SK-N-DZ (cell line): Measurements from ENCODE around the gene ANXA2.
A peak's percentile ranks its signal among the peaks of the same experiment; 100 is the strongest.

Experiments
- DNase-seq: peaks from one replicate; pipeline ENCODE4 v3.0.0-alpha.2; 2015; ENCODE audit warnings: low spot score

The ANXA2 gene

DNA sequence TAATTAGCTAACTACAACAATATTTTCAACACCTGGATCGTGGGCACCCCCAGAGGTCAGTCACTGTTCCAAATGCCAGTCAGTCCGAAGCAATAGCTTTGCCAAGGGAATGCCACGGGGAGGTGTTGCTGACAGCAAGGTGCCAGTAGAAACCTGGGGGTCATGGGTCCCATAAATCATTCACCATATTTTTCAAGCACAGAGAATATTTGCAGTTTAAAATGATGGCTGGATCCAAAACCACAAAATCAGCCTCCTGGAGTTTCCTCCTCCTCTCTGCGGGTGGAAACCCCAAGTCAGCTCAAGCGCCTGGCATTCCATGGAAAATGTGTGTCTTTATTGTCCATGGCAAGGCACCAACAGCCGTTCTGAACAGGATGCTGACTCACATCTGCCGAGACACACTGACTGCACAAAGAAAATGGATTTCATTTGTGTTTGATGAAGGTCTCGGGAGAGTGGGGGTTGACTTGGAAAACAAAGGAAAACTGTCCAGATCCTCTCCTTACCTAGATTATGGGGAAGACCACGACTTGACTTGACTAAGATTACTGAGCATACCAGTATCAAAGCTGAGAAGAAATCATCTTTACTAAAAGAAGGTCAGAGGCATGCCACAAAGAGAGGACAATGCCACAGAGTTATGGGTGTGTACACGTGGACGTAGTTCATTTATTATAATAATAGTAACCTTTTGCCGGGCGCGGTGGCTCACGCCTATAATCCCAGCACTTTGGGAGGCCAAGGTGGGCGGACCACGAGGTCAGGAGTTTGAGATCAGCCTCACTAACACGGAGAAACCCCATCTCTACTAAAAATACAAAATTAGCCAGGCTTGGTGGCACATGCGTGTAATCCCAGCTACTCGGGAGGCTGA is 26.4 kb downstream of the ANXA2 start:
- DNase-seq: no peak

DNA sequence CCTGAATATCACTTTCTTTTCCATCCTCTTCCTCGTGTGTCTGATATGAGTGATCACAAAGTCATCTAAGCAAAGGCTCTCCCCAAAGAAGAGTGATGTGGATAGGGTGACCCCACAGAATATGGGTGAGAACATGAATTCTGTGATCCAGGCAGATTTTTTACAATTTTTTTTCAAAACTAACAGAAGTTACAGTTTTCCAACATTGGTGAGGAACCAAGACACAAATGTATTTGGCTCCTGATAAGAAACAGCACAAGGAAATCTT is 27.0 kb downstream of the ANXA2 start:
- no peak for DNase-seq

DNA sequence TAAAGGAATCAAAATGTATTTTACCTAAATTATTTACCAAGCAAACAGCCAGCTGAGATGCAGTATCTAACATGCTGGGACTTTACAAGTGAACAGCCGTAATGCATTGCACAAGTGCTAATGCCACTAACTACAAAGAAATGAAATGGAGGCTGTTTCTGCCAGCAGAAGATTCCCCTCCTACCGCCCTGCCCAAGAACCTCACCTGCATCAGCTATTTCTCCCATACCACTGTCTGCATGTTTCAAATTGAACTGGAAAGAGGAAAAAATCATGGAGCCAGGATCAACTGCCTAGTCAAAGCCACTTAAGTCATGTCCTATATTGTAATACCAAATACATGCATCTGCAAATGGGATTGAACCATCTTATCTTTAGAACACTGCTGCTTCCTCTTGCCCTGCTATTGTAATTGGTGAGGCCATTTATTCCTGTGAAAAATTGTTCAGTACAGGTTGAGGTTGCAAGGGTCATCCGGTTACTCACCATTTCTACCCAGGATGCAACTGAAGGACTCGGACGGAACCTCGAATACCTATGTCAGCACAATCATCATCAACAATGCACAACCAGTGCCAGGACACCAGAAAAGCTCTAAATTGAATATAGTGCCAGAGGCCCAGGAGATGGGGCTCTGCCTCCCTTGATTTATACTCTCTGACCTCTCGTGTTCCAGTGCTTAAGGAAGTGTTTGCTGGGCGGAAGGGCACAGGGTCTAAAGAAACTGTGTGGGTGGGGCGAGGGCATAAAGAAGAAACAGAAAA is 27.5 kb downstream of the ANXA2 start:
- no peak for DNase-seq

DNA sequence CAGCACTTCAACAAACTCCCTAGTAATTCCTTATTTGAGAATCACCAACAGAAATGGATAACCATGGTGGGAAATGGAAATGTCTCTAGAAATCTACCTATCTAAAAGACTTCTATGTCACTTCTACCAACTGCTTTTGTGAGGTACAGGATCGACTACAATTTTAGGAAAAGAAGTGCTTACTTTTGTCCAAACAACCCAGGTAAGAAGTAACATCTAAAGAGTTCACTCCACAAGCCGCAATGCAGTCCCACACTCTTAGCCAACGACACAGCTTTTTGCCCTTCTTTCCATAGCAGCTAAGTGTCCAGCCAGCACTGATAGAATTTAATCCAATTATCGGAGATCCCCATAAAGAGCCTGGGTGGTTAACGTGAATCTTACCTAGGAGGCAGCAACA is 28.1 kb downstream of the ANXA2 start:
- DNase-seq: no peak

DNA sequence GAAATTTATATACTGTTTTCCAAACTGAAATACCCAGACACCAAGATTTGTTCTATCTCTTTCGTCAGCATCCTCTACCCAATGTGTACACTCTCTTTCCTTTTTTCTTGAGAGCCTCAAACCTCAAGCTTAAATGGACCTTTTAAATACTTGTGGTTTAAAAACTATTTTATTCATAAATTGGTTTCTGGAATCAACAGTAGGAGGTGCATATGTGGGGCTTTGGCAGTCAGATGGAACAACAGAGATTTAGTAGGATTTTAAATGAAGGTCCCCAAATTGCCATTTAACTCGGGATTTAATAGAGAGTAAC is 33.2 kb downstream of the ANXA2 start:
- no peak for DNase-seq

DNA sequence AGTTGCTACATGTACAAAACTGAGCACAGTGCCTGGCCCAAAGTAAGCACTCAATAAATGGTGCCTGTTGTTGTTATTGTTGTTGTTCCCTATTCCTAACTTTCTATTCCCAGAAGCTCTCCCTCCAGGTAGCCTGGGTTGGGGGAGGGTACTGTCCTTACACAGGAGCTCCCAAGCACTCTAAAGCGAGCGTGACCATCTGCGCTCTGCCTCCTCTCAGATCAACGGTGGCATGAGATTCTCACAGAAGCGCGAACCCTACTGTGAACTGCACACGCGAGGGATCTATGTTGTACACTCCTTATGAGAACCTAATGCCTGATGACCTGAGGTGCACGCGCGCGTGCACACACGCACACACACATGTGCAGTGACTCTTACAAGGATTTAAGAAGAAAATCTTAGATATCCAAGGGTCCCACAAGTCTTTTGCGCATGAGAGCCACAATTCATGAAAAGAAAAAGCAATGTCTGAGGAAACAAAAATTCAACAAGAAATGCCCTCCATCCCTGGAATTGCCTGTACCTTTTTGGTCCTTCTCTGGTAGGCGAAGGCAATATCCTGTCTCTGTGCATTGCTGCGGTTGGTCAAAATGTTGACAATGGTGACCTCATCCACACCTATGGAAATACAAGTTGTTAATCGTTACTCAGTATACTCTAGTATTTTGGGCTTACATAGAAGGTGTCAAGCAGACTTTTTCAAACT is 33.7 kb downstream of the ANXA2 start:
- no peak for DNase-seq

DNA sequence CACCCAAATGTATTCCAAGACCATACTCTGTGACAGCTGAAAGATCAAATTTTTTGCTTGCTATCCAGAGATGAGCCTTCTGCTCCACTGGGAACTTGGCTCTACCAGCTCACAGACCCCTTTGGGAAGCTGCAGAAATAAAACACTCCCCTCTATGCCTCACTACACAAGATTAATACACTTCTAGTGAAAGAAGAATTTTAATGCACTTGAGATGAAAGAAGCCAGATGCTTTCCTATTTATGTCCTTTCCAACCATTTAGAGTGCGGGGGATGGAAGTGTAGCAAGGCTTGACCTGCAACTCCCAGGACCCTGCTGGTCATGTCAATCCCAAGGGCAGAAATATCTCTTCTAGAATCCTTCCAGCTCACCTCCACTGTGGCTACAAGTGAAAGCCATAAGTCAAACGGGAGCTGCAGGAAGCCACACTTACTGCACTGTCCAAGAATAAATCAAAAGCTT is 34.7 kb downstream of the ANXA2 start:
- peak; percentile 70 for DNase-seq

DNA sequence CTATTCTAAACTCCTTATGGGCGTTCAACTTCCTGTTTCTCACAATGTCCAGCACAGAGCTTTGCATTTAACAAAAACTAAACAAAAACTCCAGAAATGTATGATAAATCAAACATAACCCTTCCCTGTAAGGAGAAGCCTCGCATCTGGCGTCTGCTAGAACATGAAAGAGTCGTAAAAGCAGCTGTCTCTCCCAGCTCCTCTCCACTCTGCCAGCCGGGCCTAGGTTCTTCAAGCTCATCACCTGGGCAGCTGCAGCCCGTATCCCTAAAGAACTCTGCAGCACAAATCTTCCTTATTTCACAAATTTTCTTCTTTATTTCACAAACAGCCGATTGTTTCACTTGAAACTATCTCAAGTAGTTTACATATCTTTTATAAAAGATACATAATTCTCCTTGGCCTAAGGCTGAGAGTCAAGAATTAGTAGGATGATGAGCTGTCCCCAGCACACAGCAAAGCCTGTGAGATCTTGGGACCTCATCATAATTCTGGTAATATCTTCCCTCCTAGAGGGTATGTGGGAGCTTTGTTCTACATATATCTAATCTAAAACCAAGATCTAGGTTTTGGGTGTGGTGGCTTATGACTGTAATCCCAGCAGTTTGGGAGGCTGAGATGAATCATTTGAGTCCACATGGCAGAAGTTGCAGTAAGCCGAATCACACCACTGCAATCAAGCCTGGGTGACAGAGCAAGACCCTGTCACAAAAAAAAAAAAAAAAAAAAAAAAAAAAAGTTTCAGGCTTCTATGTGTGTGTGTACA is 35.3 kb downstream of the ANXA2 start:
- no peak for DNase-seq

DNA sequence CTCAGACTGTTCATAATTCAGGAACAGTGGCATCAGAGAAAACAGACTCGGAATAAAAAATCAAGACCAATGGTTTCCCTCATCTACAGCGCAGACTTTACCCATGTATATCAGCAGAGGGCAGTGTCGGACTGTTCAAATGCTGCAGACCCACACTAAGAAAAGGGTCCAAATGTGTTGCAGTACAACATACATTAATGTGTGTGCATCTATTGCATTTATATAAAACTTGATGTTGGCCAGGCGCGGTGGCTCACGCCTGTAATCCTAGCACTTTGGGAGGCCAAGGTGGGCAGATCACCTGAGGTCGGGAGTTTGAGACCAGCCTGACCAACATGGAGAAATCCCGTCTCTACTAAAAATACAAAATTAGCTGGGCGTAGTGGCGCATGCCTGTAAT is 38.0 kb downstream of the ANXA2 start:
- peak; percentile 67 for DNase-seq

DNA sequence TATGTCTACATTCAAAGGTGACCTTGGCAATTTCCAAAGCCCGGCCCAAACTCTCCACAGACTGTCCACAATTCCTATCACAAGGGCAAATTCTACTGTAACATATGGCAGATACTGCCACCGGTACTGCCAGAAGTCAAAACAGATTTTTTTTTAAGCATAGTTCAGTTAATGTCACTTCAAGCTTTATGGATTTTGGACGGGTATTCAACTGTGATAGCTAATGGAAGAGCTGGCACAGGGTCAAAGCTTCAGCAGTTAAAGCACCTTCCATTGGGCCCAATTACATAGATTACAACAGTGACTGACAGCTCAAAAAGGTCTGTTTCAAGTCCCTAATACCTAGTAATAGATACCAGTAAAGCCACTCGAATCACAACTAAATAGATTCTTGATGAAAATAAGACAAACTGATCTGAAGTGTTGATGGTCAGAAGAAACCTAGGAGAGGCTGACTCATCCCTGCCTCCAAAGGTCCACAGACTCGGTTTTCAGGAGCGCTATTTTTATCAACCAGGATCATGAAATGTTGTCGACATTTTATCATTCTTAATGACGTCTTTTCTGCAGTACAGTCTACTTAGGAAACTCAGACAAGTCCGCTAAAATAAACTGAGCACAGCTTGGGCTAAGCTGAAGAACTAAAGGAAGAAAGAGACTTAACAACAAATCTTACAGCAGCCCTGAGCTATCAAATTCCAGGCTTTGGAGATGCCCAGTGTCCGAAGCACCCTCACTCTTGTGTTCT is 38.7 kb downstream of the ANXA2 start:
- peak; percentile 17 for DNase-seq

DNA sequence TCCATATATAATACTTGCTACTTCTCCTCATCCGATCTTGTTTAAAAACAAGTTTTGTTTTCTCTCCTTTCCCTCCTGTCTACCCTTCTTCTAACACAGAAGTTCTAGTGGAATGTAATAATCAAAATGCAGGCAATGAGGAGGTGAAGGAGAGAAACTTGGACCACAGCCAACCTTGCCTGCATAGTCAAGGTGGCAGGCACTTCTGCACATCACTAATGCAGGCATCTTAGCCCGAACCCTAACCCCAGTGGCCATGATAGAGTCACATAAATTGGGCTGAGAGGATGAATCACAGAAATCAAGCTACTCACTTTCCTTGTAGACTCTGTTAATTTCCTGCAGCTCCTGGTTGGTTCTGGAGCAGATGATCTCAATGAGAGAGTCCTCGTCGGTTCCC is 41.0 kb downstream of the ANXA2 start:
- no peak for DNase-seq

DNA sequence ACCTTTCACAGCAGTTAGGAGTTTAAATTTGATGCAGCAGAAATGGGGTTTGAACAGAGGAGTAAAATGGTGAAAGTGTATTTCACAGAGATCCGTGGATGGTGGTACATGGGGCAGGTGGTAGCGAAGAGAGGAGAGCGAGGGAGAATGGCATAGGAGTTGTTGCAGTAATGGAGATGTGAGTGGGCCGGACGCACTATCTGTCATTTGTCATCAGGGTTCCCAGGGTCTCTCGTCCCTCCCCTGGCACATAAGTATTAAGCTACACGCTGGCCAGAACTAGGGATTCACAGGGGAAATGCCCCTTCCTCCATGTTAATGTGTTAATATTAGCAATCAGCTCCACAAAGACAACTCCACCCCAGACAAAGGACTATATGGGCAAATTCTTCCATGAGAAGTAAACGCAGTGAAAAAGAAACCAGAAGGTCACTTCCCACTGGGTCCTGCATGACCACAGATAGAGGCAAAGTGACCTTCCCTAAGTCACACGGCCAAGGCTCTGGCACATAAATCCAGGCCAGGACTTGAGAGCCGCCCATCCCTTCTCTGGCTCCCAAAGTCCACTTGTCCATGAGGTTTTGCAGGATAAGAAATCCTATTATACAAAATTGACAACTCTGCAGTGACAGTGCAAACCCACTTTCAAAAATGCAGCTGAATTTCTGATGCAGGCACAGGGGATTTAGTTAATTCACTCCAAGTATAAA is 42.5 kb downstream of the ANXA2 start:
- no peak for DNase-seq

DNA sequence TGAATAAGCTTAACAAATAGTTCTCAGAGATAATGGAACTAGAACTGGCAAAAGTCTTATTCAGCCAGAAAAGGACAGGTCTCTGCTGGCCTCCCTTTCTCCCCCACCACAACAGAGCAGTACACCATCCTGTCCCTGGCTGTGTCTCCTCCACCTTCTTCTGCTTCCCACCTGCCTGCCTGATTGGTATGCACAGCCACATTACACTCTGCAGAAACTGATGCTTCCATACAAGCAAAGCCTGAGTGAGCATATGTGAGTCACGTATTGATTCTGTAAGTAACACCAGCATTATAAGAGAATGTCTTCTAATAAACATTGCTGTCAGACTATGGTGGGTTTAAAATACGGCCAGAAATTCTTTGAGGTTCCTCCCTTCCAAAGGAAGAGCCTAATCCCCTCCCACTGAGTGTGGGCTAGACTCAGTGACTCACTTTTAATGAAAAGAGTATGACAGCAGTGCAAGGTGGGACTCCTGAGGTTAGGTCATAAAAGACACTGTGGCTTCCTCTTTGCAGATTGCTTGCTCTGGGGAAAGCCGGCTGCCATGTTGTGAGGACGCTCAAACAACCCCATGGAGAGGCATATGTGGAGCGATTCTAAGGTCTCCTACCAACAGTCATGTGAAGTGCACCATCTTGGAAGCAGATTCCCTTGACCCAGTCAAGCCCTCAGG is 44.4 kb downstream of the ANXA2 start:
- no peak for DNase-seq

DNA sequence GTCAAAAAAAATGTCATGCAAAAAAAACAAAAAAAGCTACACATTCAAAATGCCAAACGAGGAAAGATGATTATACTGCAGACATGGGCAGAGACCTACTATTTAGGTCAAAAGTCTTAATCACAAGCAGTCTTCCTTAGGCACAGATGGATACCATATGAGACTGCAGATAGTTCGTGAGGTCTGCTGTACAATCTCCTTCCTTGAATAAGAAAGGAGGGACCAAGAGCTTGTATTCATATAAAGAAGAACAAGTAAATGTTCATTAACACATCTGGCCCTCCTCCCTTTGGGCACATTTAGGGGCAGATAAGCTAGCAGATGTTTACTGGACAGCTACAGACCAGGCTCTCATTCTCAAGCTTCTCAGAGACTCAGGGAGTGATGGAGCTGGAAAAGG is 45.3 kb downstream of the ANXA2 start:
- no peak for DNase-seq

DNA sequence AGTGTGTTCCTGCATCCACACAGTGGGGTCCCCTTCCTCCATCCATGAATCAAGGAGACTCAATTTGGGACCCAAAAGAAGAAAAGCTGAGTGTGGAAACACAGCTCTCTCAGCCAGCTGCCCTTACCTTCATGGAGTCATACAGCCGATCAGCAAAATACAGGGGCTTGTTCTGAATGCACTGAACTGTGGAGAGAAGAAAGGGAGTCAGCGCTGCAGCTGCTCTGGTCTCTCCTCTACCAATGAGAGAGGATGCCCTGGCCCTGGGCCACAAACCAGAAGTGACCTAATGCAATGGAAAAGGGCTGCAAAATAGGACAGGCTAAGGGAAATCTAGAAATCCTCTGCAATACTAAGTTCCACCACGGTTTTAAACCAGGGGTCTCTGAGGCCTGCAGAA is 46.7 kb downstream of the ANXA2 start:
- DNase-seq: no peak

DNA sequence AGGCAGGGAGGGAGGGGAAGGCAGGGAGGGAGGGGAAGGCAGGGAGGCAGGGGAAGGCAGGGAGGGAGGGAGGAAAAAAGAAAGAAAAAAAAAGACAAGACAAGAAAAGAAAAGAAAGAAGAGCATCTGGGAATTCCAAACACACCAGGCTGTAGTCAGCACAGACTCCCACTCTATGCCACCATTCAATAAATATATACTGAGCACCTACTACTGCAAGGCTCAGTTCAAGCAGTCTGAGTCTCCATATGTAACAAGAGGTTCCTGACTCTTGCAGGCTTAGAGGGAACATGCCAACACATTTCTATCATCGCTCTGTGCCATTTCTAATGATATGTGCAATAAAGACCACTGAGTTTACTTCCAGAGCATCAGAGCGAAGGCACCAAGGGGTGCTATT is 47.7 kb downstream of the ANXA2 start:
- no peak for DNase-seq

DNA sequence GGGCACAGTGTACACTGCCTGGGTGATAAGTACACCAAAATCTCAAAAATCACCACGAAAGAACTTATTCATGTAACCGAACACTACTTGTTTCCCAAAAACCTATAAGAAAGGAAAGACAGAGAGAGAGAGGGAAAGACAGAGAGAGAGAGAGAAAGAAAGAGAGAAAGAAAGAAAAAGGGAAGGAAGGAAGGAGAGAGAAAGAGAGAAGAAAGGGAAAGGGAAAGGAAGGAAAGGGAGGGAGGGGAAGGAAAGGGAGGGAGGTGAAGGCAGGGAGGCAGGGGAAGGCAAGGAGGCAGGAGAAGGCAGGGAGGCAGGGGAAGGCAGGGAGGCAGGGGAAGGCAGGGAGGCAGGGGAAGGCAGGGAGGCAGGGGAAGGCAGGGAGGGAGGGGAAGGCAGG is 48.2 kb downstream of the ANXA2 start:
- no peak for DNase-seq

DNA sequence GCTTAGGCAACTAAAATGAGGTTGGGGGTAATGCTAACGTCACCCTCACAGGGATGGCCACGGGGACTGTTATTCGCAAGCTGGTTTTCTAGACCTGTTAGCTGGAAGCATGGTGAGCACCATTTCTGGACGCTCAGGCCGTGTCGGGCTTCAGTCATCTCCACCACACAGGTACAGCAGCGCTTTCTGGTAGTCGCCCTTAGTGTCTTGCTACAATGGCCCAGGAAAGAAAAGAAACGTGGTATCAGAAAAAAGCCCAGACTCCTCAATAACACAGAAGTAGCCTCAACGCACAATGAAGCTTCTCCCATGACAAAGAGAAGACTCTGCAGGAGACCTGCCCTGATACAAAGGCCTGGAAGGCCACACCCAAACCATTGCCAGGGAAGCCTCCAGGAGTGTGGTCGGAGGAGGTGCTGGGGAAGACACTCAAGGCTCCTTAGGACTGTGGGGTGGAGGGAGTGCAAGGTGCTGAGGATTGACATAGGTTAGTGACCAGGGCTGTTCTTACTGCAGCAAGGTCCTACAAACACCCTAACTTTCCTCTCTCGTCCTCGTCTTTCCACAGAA is 50.2 kb downstream of the ANXA2 start:
- no peak for DNase-seq

DNA sequence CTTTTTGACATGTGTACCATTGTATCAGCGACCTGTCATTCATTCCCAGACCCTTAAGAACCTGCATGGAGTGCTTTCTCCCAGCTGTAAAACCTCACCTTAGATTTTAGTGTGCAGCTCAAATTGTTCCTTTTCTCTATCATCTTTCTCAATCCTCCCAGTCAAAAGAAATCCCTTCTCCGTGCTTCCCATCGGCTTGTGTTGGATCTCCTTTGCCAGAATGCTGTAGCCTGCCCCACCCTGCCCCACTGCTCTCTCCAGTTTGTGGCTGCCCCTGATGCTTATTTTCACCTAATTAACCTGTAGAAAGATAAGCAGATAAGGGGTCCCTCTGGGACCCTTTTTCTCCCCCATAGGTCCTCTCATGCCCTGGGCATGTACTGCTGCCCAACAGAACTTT is 51.1 kb downstream of the ANXA2 start:
- no peak for DNase-seq

DNA sequence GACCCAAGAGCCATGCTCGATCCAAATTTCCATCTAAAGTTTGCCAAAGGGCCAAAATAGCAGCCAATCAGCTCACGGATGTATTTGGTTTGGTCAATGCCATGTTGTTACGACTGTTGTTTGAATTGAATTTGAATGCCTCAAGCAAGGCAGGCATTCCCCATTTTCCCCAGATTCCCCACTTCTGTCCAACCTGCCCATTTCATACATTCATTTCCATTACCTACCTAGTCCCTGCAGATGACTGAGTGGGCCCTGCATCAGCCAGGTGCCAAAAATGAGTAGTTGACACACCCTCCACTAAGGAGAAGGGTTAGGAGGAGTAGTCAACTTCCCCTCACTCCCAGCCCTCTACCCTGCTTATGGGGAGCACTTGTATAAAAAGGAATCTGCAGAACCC is 51.7 kb downstream of the ANXA2 start:
- DNase-seq: no peak
